HS-27A (cell line): ENCODE measurements around the gene SLC40A1.

Experiments
- DNase-seq: peaks from one replicate; pipeline ENCODE4 v3.0.0-alpha.2; 2012; ENCODE audit warnings: low read depth, missing footprints

SLC40A1 gene

GRCh38 chr2:189512879-189513278, 67.7 kb downstream of the SLC40A1 start:
- no peak for DNase-seq

GRCh38 chr2:189511960-189512319, 68.6 kb downstream of the SLC40A1 start:
- DNase-seq = no peak

GRCh38 chr2:189511210-189511959, 69.2 kb downstream of the SLC40A1 start:
- DNase-seq = no peak
